ENCODE results near the gene RND2.
"Not testable (repeated sequence)": the region's sequence is repeated elsewhere in the genome, so short reads cannot be mapped to it uniquely, and the experiment has no call there.

Gene RND2

GRCh38 chr17:42997984-42998938, 26.8 kb upstream of the RND2 start, which contains the start of gene RPL27:
Gene RPL27, plus strand, starts transcription at chr17:42998419. Its CDS starts 332 bp downstream, at chr17:42998751.
- peak; percentile 99 for DNase-seq (ENCODE audit: low spot score)
- Histone ChIP-seq H3K4me3 (peak within 1 kb of the TSS; percentile 84), H3K27ac (peak within 1 kb of the TSS; percentile 81 to 92)
- peak; percentile 67 for TF ChIP-seq CTCF (IDR thresholded peaks at IDR 0.05)

- Histone ChIP-seq H3K27ac (peak overlapping the region; percentile 81 to 92), H3K4me3 (peak overlapping the region; percentile 84)
- no peak for TF ChIP-seq CTCF (IDR thresholded peaks at IDR 0.05)
- no peak for DNase-seq (ENCODE audit: low spot score)
Measured at GRCh38 chr17:42999003-42999525, 26.0 kb upstream of the RND2 start.

- H3K27ac ChIP-seq; DNase-seq (ENCODE audit: low spot score); H3K4me3 ChIP-seq: not testable (repeated sequence)
Measured at GRCh38 chr17:43000894-43001293, 24.1 kb upstream of the RND2 start.

GRCh38 chr17:43003542-43004172, 21.4 kb upstream of the RND2 start:
- H3K27ac ChIP-seq = peak overlapping the region in 1 of 2 donors; percentile 0
- H3K4me3 ChIP-seq = no peak overlapping the region
- TF ChIP-seq CTCF (IDR thresholded peaks at IDR 0.05) = no peak
- DNase-seq (ENCODE audit: low spot score) = no peak

GRCh38 chr17:43006639-43007551, 18.1 kb upstream of the RND2 start, which contains the start of gene IFI35:
Gene IFI35, plus strand, starts transcription at chr17:43006784. Its CDS starts 164 bp downstream, at chr17:43006948.
- H3K4me3 ChIP-seq = peak within 1 kb of the TSS; percentile 87
- peak; percentile 88 for DNase-seq (ENCODE audit: low spot score)
- peak within 1 kb of the TSS; percentile 56 to 96 for H3K27ac ChIP-seq
- no peak for TF ChIP-seq CTCF (IDR thresholded peaks at IDR 0.05)

- no peak for TF ChIP-seq CTCF (IDR thresholded peaks at IDR 0.05)
- Histone ChIP-seq H3K4me3 (no peak overlapping the region), H3K27ac (peak overlapping the region in 1 of 2 donors; percentile 37)
- no peak for DNase-seq (ENCODE audit: low spot score)
Measured at GRCh38 chr17:43010667-43011308, 14.2 kb upstream of the RND2 start.
